ENCODE measurements around the gene COX6B2.

Gene COX6B2

GRCh38 chr19:55362174-55362989 lies 7.9 kb upstream of the COX6B2 start:
- no peak for DNase-seq
- no peak for ATAC-seq

- ATAC-seq, result no peak
- DNase-seq, result no peak
Observed at GRCh38 chr19:55360902-55361301, 6.4 kb upstream of the COX6B2 start.

DNA sequence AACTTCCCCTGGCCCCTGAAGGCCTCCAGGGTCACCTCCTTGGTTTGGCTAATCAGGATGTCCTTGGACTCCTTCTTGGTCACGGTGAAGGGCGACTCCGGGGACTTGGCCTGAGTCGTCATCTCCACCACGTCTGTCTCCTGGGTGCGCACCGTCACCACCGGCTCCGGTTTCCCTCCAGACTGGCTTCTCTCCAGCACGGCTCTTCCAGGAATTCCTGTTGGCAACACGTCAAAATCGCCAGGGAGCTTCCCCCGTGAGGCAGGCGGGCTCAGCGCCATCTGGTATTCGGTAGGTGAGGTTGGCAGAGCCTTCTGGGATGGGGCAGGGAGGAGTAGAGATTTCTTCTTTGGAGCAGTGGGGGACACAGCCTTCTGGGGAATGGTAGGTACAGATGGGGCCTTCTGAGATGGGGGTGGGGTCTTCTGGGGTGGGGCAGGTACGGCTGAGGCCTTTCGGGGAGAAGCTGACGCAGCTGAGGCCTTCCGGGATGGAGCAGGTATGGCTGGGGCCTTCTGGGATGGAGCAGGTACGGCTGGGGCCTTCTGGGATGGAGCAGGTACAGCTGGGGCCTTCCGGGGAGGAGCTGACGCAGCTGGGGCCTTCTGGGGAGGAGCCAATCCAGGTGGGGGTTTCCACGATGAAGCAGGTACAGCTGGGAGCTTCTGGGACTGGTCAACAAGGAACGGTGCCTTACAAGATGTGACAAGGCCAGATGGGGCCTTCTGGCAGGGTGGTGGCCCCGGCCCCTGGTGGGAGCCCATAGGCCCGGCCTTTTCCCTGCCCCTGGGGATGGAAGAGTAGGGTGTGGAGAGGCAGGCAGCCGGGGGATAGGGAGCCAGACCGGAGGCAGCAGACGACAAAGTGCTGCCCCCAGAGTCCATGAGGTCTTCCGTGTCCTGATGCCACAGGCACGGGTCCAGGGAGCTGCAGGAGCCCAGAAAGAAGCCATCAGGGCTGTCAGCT lies 4.7 kb upstream of the COX6B2 start:
- DNase-seq (no peak), ATAC-seq (no peak)

DNA sequence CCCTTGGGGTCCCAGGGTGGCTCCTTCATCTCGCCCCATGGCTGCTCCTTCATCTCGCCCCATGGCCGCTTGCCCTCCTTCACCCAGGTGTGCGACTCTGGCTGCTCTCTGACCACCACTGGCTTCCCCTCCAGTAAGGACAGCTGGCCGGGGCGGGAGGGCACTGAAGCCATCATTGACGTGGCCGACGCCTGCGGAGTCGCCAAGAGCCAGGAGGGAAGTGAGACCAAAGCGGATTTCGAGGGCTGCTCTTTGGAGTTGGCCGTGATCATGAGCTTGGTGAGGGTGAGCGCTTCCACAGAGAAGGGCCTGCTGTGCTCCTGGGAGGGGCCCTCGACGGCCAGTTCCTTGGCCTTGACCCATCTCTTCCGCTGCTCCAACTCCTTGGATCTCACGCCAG lies 4.0 kb upstream of the COX6B2 start:
- no peak for DNase-seq
- no peak for ATAC-seq

- ATAC-seq, result no peak
Observed at GRCh38 chr19:55355213-55355821, 798 bp upstream of the COX6B2 start.

DNA sequence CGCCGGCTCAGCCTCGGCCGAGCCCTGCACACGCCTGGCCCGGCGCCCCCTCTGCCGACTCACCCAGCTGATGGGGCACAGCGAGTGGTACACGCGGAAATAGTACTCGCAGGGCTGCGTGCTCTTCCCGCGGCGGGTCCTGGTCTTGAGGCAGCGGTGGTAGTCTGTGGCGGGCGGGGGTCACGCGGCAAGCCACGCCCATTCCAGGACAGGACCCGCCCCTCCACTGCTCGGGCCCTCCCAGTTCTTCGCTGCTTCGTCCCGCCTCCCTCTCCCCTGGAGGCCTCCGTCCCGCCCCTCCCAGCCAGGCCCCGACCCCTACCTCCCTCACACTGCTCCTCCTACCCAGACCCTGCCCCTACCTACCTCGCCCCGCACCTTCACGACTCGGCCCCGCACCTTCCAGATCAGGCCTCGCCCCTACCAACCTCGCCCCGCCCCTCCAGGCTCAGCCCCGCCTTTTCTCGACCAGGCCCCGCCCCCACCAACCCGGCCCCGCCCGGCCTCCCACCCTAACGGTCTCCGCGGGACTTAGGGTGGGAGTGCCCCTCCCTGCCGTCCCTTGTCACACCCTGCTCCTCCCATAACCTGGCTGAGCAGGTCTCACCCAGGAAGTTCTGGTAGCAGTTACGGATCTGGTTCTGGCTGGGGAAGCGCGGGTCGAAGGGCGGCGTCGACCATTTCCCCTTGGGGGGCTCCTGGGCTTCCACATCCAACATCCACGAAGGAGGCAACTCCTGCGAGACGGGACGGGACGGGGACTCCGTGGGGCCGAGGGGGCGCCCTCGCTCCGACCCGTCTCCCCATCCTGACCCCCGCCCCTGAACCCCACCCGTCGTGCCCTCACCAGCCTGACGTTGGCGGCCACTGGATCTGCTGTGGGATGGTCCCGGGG lies 469 bp downstream of the COX6B2 start:
- DNase-seq, result peak; percentile 77
- ATAC-seq, result peak; percentile 82

More at GRCh38 chr19:55355213-55355821, 798 bp upstream of the COX6B2 start:
- DNase-seq, result no peak

DNA sequence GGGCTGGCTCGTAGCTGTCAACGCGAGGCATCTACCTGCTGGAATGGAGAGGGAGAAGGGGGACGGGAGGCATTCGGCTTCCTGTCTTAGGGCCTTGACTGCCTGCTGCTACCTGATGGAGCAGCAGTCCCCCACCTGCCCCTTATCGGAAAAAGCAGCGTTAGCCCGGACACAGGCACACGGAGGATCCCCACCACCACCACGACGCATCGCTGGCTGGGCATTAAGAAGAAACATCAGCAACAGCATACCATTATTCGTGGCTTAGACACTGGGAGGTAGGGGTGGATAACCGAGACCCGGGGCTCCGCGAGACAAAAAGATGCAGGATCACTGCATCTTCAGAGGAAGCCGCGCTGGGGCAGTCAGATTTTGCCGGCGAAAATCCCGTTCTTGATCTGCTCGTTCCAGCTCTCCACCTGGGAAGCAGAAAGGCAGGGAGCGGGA lies 1.1 kb downstream of the COX6B2 start:
- DNase-seq, result no peak
- ATAC-seq, result no peak

GRCh38 chr19:55352549-55353145 lies 1.9 kb downstream of the COX6B2 start:
- ATAC-seq (no peak), DNase-seq (no peak)

- DNase-seq, result no peak
- no peak for ATAC-seq
Observed at GRCh38 chr19:55352040-55352439, 2.5 kb downstream of the COX6B2 start.

DNA sequence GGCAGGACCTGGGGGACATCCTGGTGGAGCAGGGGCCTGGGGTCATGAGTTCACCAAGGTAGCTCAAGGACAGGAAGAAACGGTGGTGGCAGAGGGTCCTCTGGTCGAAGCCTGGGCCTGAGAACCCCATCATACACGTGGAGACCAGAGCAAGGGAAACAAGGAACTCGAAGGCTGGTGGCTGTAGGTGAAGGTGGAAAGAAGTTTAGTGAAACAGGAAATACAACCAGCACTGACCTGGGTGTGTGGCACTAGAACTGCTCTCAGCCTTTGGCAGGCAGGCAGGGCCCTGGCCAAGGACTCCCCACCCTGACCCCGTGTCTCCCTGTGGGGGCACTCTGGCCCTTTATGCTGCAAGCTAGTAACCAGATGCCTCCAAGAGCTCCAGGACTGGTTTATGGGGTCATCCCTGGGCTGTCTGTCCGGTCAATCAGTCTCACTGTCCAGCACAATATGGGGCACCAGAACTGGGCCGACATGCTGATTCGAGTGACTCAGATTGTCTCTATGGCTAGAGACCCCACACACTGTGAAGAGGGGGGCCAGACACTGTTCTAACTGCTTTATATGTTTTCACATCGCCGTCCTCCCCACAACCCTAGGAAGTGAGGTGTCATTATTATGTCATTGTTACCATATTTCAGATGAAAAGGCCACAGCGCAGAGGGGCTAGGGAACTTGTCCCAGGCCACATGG lies 3.8 kb downstream of the COX6B2 start:
- no peak for ATAC-seq
- DNase-seq, result no peak

DNA sequence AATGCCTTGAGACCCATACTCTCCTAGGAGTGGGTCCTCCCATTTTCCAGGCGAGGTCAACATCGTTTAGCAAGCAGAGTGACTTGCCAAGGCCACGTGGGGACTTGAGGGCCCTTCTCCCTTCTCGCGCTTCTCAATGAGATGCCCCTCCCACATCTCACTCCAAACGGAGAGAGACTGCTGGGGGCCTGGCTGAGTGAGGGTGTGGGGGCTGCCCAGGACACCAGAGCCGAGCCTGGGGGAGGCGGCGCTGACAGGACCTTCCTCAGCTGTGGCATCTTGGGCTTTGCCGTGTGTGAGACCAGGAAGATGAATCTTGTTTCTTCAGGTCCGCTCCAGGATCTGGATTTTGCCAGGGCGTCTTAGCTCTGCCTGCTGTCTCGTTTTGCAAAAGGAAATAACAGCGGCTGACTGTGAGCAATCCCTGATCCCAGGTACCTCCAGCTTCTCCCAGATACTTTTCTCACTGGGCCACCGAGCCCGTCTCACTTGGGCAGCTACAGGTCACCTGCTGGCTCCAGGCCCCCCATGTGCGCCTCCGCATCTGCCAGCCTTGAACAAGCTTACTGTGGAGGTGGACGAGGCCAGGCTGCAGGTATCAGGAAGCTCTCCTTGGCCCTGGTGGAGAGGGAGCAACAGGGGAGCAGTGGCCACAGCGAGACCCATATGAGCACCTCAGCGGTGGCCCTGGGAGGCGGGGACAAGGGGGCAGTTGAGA lies 6.0 kb downstream of the COX6B2 start:
- DNase-seq (no peak), ATAC-seq (no peak)

GRCh38 chr19:55347442-55348009 lies 7.0 kb downstream of the COX6B2 start:
- no peak for DNase-seq

DNA sequence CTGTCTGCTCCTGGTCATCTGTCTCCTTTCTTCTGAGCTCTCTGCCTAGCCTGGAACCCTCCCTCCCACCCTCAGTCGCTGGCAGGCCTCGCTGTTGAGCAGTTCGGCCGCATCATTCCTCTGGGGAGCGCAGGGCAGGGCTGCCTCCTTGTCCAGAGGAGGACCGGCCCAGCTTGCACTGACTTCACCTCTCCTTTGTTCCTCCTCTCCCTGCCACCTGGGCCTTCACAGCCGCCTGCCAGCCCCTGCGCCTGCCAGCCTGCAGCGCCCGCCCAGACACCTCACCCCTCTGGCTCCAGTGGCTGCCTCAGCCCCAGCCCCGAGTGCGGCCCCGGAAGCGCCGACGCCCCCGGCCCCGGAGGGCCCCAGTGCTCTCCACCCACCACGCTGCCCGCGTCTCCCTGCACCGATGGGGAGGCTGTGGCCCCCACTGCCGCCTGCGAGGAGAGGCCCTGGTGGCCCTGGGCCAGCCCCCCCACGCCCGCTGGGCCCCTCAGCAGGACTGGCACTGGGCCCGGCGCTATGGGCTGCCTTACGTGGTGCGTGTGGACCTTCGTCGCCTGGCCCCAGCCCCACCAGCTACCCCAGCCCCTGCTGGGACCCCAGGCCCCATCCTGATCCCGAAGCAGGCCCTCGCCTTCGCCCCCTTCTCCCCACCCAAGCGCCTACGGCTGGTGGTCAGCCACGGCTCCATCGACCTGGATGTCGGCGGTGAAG lies 7.6 kb downstream of the COX6B2 start:
- DNase-seq (no peak), ATAC-seq (no peak)

More at GRCh38 chr19:55347442-55348009, 7.0 kb downstream of the COX6B2 start:
- no peak for ATAC-seq

DNA sequence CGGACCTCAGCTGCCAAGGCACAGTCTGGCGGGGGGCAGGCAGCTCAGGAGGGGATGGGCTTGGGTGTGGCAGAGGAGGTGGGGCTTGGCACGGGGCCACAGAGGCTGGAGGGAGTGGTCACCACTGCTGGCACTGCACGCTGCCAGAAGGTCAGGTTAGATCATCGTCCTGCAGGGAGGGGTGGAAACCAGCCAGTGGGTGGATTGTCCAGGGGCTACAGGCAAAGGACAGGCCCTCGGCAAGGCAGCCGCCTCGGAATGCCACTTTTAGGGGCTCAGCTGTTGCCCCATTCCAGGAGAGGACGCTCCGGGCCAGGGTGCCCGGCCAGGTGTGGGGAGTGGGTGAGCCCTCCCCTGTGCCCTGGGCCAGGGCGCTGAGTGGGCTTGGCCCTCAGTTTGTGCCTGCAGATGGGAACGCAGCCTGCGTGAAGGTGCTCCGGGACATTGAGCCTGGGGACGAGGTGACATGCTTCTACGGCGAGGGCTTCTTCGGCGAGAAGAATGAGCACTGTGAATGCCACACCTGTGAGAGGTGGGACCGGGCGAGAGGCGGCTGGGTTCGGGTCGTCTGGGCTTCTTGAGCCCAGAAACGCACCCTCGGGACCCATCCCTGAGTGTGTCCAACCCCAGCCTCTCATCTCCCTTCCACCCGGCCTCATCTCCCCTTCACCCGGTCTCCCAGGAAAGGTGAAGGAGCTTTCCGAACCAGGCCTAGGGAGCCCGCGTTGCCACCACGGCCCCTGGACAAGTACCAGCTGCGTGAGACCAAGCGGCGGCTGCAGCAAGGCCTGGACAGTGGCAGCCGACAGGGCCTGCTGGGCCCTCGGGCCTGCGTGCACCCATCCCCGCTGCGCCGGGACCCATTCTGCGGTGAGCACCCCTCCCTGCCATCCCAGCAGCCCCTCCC lies 8.4 kb downstream of the COX6B2 start:
- ATAC-seq, result no peak

DNA sequence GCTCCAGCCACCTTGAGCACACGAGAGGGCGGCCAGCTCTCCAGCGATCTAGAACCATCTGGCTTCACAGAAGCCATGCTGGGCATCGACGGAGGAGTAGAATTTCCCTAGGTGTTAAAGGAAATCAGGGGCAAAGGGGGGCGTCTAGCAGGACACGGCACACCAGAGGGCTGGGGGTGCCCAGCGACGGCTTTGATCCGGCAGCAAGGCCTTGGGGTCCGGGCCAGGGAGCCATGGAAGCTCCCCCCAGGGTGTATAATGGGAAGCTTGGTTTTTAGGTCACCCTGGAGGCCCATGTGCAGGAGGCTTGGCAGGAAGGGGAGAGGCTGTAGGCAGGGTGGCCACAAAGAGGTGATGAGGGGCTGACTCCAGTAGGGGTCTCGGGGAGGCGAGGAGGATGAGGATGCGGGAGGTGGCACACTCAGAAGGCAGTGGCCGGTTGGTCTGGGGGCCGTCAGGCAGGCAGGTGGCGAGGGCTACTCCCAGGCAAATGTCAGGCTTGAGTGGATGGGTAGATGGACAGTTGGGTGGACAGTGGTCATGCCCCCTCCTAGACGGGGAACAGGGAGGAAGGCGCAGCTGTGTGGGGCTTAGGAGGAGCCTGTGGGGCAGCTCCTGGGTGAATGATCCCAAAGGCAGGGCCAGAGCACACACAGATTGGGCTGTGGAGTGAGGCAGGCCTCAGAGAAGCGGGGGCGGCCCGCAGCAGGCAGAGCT lies 9.3 kb downstream of the COX6B2 start:
- DNase-seq (no peak), ATAC-seq (no peak)

More for the DNA sequence above, 8.4 kb downstream of the COX6B2 start:
- DNase-seq, result no peak

- DNase-seq, result no peak
- ATAC-seq, result no peak
Observed at GRCh38 chr19:55344444-55344843, 10.1 kb downstream of the COX6B2 start.
